ENCODE results near the gene SLC38A3.
A peak's percentile ranks its signal among the peaks of the same experiment; 100 is the strongest.
"Not testable (repeated sequence)": the region's sequence is repeated elsewhere in the genome, so short reads cannot be mapped to it uniquely, and the experiment has no call there.

SLC38A3 gene

GRCh38 chr3:50224639-50225038, 19.6 kb downstream of the SLC38A3 start:
- in situ Hi-C loops (cut with HindIII; ENCODE audit: low pct_ligation_motif_present, low sequenced_read_pairs), result no loop called here
- no peaks in the 10 kb centered on the region for H3K36me3 ChIP-seq (replicated peaks)

GRCh38 chr3:50226888-50227389, 21.9 kb downstream of the SLC38A3 start:
- in situ Hi-C loops (cut with HindIII; ENCODE audit: low pct_ligation_motif_present, low sequenced_read_pairs), result no loop called here
- Histone ChIP-seq H3K27me3 (replicated peaks) (no peaks in the 10 kb centered on the region), H3K36me3 (replicated peaks) (no peaks in the 10 kb centered on the region), H3K4me3 (ENCODE audit: low read depth, low read length) (peak overlapping the region; percentile 60), H3K27ac (no peak overlapping the region)
- no peak for DNase-seq
- TF ChIP-seq CTCF (IDR thresholded peaks at IDR 0.05; ENCODE audit: low read depth, low read length, missing control alignments), result no peak

More at GRCh38 chr3:50224639-50225038, 19.6 kb downstream of the SLC38A3 start:
- Histone ChIP-seq H3K27me3 (replicated peaks) (no peaks in the 10 kb centered on the region), H3K4me3 (ENCODE audit: low read depth, low read length) (no peak overlapping the region), H3K27ac (no peak overlapping the region)
- DNase-seq, result no peak
- no peak for TF ChIP-seq CTCF (IDR thresholded peaks at IDR 0.05; ENCODE audit: low read depth, low read length, missing control alignments)

GRCh38 chr3:50227390-50228183, 22.5 kb downstream of the SLC38A3 start:
- in situ Hi-C loops (cut with HindIII; ENCODE audit: low pct_ligation_motif_present, low sequenced_read_pairs), result no loop called here
- TF ChIP-seq CTCF (IDR thresholded peaks at IDR 0.05; ENCODE audit: low read depth, low read length, missing control alignments), result peak; percentile 56

DNA sequence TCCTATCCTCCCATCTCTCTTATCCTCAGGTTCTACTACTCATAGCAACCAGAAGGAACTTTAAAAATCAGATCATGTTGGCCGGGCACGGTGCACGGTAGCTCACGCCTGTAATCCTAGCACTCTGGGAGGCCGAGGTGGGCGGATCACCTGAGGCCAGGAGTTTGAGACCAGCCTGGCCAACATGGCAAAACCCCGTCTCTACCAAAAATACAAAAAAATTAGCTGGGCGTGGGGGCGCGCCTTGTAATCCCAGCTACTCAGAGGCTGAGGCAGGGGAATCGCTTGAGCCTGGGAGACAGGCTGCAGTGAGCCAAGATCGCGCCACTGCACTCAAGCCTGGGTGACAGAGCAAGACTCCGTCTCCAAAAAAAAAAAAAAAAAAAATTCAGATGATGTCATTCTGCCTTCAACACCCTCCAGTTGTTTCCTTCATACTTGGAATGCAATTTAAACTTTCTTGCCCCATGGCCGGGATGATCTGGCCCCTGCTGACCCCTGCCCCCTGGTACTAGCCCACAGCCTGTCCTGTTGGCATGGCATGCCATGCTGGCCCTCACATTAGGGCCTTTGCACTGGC, 23.2 kb downstream of the SLC38A3 start:
- in situ Hi-C loops (cut with HindIII; ENCODE audit: low pct_ligation_motif_present, low sequenced_read_pairs); H3K27me3 ChIP-seq (replicated peaks); DNase-seq; H3K27ac ChIP-seq; H3K36me3 ChIP-seq (replicated peaks): not testable (repeated sequence)
- peak overlapping the region; percentile 81 for H3K4me3 ChIP-seq (ENCODE audit: low read depth, low read length)

More at GRCh38 chr3:50227390-50228183, 22.5 kb downstream of the SLC38A3 start:
- Histone ChIP-seq H3K27ac (no peak overlapping the region), H3K36me3 (replicated peaks) (no peaks in the 10 kb centered on the region), H3K4me3 (ENCODE audit: low read depth, low read length) (peak overlapping the region; percentile 81), H3K27me3 (replicated peaks) (no peaks in the 10 kb centered on the region)
- peak; percentile 67 for DNase-seq

GRCh38 chr3:50229490-50229889, 24.4 kb downstream of the SLC38A3 start:
- Histone ChIP-seq H3K27ac (no peak overlapping the region), H3K36me3 (replicated peaks) (no peaks in the 10 kb centered on the region), H3K27me3 (replicated peaks) (no peaks in the 10 kb centered on the region), H3K4me3 (ENCODE audit: low read depth, low read length) (no peak overlapping the region)
- in situ Hi-C loops (cut with HindIII; ENCODE audit: low pct_ligation_motif_present, low sequenced_read_pairs), result no loop called here
- no peak for DNase-seq
- no peak for TF ChIP-seq CTCF (IDR thresholded peaks at IDR 0.05; ENCODE audit: low read depth, low read length, missing control alignments)

DNA sequence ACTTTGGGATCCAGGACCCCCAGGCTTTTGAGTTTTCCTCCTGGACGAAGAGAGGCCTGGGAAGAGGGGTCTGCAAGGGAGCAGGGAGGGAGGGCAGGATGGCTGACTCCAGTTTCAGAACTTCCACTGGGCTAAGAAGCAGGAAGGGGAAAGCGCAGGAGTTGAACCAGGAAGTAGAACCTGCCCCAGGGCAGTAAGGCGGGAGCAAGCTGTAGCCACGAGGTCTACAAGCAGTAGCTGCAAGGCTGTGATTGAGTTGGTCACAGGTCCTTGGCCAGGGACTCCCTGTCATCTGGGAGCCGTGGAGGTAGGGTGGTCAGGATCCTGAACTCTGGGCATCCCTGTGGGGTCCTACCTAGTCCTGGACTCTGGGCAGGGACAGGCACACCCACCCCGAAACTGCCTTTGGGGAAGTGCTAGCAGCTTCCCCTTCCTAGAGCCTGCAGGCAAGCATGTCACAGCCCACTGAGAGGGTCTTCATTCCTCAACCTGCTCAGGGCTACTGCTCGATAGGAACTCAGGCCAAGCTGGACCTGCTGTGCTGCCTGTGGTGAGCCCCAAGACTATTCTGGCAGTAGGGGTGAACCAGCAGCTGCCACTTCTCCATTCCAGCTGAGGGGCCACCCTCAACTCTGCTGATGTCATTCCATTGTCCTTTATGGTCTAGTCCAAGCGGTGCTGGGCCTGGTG, 25.2 kb downstream of the SLC38A3 start:
- DNase-seq, result no peak
- in situ Hi-C loops (cut with HindIII; ENCODE audit: low pct_ligation_motif_present, low sequenced_read_pairs), result no loop called here

More for the DNA sequence above, 25.2 kb downstream of the SLC38A3 start:
- Histone ChIP-seq H3K4me3 (ENCODE audit: low read depth, low read length) (no peak overlapping the region), H3K36me3 (replicated peaks) (no peaks in the 10 kb centered on the region), H3K27ac (no peak overlapping the region), H3K27me3 (replicated peaks) (no peaks in the 10 kb centered on the region)
- TF ChIP-seq CTCF (IDR thresholded peaks at IDR 0.05; ENCODE audit: low read depth, low read length, missing control alignments), result no peak
